Vein endothelial cell (primary cell): ENCODE measurements around the gene SIMC1. TPM values are rescaled to one million over a fixed set of nuclear protein-coding genes. Genes with fewer than 3 reads are reported as not detected.

Experiments used
- small RNA-seq: library from RNA; depleted of rRNA; stranded (forward); fragments of <200 nt; gene quantifications from one replicate; pipeline ENCODE3, GENCODE V24; 2012
- total RNA-seq: library from RNA; depleted of rRNA; stranded (reverse); fragments of >200 nt; gene quantifications from 2 replicates; pipeline ENCODE4 v1.2.3, GENCODE V29; 2012

SIMC1 gene
- total RNA-seq: 7.3 and 7.8 TPM in 2 replicates

DNA sequence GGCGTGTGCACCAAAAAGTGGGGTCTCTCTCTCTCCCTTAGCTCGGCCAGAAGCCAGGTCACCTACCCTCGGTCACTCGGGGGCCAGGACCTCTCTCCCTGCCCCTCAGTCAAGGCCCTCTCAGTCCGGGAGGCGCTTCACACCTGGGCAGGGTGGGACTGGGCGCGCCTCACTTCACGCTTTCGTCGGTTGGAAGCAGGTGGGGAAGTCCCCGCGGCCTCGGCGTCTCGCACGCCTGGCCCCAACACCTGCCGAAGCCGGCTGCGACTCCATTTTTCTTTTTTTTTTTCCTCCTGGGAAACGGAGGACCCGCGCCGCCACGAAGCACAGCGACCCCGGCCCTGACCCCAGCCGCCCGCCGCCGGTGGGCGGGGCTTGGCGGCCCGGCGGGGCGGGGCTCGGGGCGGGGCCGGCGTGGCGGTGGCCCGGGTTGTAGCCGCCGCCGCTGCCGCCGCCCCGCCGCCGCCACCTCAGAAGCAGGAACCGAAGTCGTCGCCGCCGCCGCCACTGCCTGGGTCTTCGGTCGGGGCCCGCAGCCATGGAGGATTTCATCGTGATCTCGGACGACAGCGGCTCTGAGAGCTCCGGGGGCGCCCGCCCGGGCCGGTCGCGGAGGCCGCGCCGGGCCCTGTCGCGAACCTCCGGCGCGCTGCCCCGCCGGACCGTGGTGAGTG is at the start of gene SIMC1:
Gene SIMC1 (plus strand): TSS at position 454 of the 674 bp plus-strand sequence. CDS start 85 bp downstream, at position 539.

DNA sequence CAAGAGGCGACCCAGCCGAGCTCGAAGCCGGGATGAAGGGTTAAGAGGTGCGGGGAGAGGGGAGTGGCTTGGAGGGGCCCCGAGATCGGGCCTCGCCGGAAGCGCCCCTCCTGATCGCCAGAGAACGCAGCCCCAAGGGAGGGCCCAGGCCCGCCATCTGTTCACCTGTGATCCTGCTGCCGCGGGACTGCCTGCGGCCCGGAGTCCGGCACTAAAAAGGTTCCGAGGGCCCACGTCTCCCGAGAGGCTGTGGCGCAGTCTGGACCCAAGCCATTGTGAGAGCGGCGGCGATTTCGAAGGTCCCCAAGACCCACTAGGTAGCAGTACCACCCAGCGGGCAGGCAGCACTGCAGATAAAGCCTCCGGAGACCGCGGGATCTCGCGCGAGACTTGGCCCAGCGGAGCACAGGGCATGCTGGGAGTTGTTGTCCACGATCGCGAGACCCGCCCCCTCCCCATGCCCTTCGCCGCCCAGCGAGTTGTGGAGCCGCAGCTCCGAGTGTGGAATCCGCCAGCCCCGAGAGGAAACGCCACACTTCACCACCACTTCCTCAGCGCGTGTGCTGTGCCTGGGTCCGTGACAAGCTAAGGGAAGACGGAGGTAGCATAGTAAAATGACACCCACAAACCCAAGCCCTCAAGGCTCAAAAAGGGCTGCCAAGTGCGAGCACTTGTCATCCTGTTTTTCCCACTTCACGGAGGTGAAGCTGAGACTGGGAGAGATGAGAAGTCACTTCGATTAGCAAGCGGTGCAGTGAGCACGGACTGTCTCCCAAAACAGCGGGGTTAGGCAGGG is 123.4 kb downstream of the SIMC1 start, which contains the start of gene KIAA1191:
Gene KIAA1191 (minus strand): TSS at position 328 of the 796 bp plus-strand sequence. CDS start 2,256 bp downstream, outside the sequence.

DNA sequence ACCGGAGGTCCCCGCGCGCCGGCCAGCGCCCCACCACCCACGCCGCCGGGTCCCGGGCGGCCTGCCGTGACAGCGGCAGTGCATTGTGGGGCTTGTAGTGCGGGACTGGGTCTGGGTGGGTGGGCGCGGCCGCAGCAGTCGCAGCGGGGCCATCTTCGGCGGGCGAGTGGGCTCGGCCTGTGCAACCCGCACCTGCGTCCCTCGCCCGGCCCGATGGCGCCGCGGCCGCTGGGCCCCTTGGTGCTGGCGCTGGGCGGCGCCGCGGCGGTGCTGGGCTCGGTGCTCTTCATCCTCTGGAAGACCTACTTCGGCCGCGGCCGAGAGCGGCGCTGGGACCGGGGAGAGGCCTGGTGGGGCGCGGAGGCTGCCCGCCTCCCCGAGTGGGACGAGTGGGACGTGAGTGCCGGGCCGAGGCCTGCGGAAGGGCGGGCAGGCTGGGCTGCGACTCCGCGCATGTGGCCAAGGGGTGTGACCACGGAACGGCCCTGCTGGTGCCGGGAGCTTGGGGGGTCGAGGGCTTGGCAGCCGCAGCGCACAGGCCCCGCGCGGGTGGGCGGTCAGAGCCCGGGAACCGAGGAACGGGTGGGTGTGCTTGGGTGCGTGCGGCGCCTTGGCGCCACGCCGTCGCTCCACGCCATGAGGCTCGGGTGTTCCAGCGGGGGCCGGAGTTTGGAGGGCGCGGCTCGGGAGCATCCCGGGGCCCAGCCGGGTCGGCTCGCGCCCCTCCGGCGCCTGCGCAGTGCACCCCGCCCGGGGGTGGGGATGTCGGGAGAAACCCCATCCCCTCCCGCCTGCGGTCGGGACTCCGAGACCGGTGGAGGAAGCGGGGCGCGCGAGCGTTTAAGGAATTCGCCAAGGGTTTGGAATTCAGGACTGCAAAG is 127.4 kb downstream of the SIMC1 start, which contains the start of gene ARL10:
Gene ARL10 (plus strand): TSS at position 137 of the 881 bp plus-strand sequence. CDS start 77 bp downstream, at position 214.

DNA sequence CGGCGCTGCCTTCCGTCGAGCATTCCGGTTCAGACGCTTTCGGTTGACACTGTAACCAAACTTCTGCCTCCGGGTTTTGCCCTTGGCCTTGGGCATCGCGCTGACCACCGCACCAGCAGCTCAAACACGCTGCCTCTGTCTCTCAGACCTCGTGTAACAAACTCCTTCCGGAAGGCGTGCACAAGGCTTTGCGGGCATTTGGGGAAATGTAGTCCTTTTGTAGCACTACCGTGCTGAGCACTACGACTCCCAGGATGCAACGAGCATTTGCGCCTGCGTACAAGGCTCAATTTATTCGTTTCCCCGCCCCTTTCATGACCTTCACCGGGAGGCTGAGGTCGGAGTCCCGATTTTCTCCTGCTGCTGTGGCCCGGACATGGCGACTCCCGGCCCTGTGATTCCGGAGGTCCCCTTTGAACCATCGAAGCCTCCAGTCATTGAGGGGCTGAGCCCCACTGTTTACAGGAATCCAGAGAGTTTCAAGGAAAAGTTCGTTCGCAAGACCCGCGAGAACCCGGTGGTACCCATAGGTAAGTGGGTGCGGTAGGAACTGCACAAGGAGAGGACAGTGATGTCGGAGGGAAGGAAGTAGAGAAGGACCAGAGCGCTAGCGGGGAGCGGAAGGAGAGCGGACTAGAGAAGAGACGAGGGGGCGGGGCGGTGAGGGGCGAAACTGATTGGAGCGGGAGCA is 150.4 kb downstream of the SIMC1 start, which contains the start of the genes HIGD2A and NOP16:
Gene HIGD2A (plus strand): TSS at position 308 of the 691 bp plus-strand sequence. CDS start 69 bp downstream, at position 377.
Gene NOP16 (minus strand): TSS at position 155 of the 691 bp plus-strand sequence. CDS start 59 bp downstream, at position 96.

Small RNA genes lying within 50 kb of the gene (small RNA-seq; reads per million reads assigned to genes)
- 1.9 reads per million, percentile 79 among the genes with 10 or more reads in this experiment for gene MIR1271

Other genes starting within 250 kb of the SIMC1 start
- gene KIAA1191, start 123.3 kb downstream of the SIMC1 start, total RNA-seq: 133 and 158 TPM in 2 replicates
- gene ARL10, start 127.1 kb downstream of the SIMC1 start, total RNA-seq: 10.8 and 12.1 TPM in 2 replicates
- 17.6 and 26.0 TPM in 2 replicates for gene NOP16, start 150.2 kb downstream of the SIMC1 start, total RNA-seq
- gene HIGD2A, start 150.3 kb downstream of the SIMC1 start, total RNA-seq: 38.4 and 57.8 TPM in 2 replicates
- gene CLTB, start 178.1 kb downstream of the SIMC1 start, total RNA-seq: 84.5 and 136 TPM in 2 replicates
- gene FAF2, start 210.0 kb downstream of the SIMC1 start, total RNA-seq: 45.1 and 56.5 TPM in 2 replicates